NCI-H2196 (cell line): ENCODE data around the gene S100A11.

Source experiments
- DNase-seq: peaks from one replicate; lab custom pipeline; 2025; ENCODE audit not compliant: unreplicated experiment; lab: John Stamatoyannopoulos, UW

Gene S100A11

GRCh38 chr1:152003846-152004442 is 32.9 kb downstream of the S100A11 start:
- DNase-seq, result no peak

GRCh38 chr1:152002960-152003359 is 33.8 kb downstream of the S100A11 start:
- no peak for DNase-seq

GRCh38 chr1:152001631-152002584 is 34.9 kb downstream of the S100A11 start:
- DNase-seq, result peak; percentile 80

- DNase-seq, result no peak
Observed at GRCh38 chr1:152000964-152001630, 35.7 kb downstream of the S100A11 start.

GRCh38 chr1:151998611-151999362 is 38.0 kb downstream of the S100A11 start:
- no peak for DNase-seq

GRCh38 chr1:151997284-151997570 is 39.6 kb downstream of the S100A11 start:
- DNase-seq, result no peak

GRCh38 chr1:151995774-151996173 is 41.0 kb downstream of the S100A11 start:
- no peak for DNase-seq

- no peak for DNase-seq
Observed at GRCh38 chr1:151994956-151995355, 41.8 kb downstream of the S100A11 start.

- no peak for DNase-seq
Observed at GRCh38 chr1:151993734-151994496, 42.9 kb downstream of the S100A11 start, which contains the start of gene S100A10. Gene S100A10, minus strand, starts transcription at chr1:151993859. Its CDS starts 7,629 bp downstream, at chr1:151986230.

GRCh38 chr1:151993084-151993733 is 43.6 kb downstream of the S100A11 start:
- no peak for DNase-seq

- DNase-seq, result peak; percentile 55
Observed at GRCh38 chr1:151992303-151993083, 44.3 kb downstream of the S100A11 start.

GRCh38 chr1:151991663-151992302 is 45.0 kb downstream of the S100A11 start:
- no peak for DNase-seq

GRCh38 chr1:151990856-151991198 is 46.0 kb downstream of the S100A11 start:
- peak; percentile 50 for DNase-seq

GRCh38 chr1:151990058-151990855 is 46.5 kb downstream of the S100A11 start:
- no peak for DNase-seq

GRCh38 chr1:151989211-151989862 is 47.5 kb downstream of the S100A11 start:
- DNase-seq, result no peak

- DNase-seq, result no peak
Observed at GRCh38 chr1:151988405-151988923, 48.3 kb downstream of the S100A11 start.

- DNase-seq, result no peak
Observed at GRCh38 chr1:151986501-151987190, 50.2 kb downstream of the S100A11 start.
